Measurements from ENCODE around the gene KRTAP13-1.

- no peak for TF ChIP-seq EHMT2 (IDR thresholded peaks at IDR 0.05; ENCODE audit: low read depth)
- no peak for TF ChIP-seq CTCF (IDR thresholded peaks at IDR 0.05)
- TF ChIP-seq HMGXB4 (CRISPR knock-in tag; IDR thresholded peaks at IDR 0.05; ENCODE audit: borderline replicate concordance), result no peak
- TF ChIP-seq POLR2A (IDR thresholded peaks at IDR 0.05; ENCODE audit: low read length), result no peak
- TF ChIP-seq CBX8 (IDR thresholded peaks at IDR 0.05), result no peak
- TF ChIP-seq REST (IDR thresholded peaks at IDR 0.05), result no peak
- TF ChIP-seq RNF2 (IDR thresholded peaks at IDR 0.05; ENCODE audit: borderline replicate concordance, low read depth), result no peak
Observed at GRCh38 chr21:30437010-30437565, 41.3 kb downstream of the KRTAP13-1 start.
